Measurements from ENCODE around the gene PSMG1.
A peak's percentile ranks its signal among the peaks of the same experiment; 100 is the strongest.
"Not testable (repeated sequence)": the region's sequence is repeated elsewhere in the genome, so short reads cannot be mapped to it uniquely, and the experiment has no call there.

PSMG1 gene

GRCh38 chr21:39183272-39184049 is at the start of gene PSMG1:
Gene PSMG1, minus strand, starts transcription at chr21:39183451. Its CDS starts 66 bp downstream, at chr21:39183385.
- DNase-seq (ENCODE audit: low spot score), result peak; percentile 92

GRCh38 chr21:39232861-39233291 is 49.6 kb upstream of the PSMG1 start:
- DNase-seq (ENCODE audit: low spot score), result no peak

- DNase-seq (ENCODE audit: low spot score), result no peak
These were observed 41.7 kb upstream of the PSMG1 start for GRCh38 chr21:39224930-39225329.

GRCh38 chr21:39221997-39222486 is 38.8 kb upstream of the PSMG1 start:
- DNase-seq (ENCODE audit: low spot score), result no peak

- no peak for DNase-seq (ENCODE audit: low spot score)
These were observed 38.2 kb upstream of the PSMG1 start for GRCh38 chr21:39221282-39221996.

GRCh38 chr21:39220875-39221274 is 37.6 kb upstream of the PSMG1 start:
- DNase-seq (ENCODE audit: low spot score), result not testable (repeated sequence)

- DNase-seq (ENCODE audit: low spot score), result no peak
These were observed 36.9 kb upstream of the PSMG1 start for GRCh38 chr21:39220150-39220549.

GRCh38 chr21:39218082-39218409 is 34.8 kb upstream of the PSMG1 start:
- no peak for DNase-seq (ENCODE audit: low spot score)

- no peak for DNase-seq (ENCODE audit: low spot score)
These were observed 34.3 kb upstream of the PSMG1 start for GRCh38 chr21:39217356-39218081.

- DNase-seq (ENCODE audit: low spot score), result no peak
These were observed 33.0 kb upstream of the PSMG1 start for GRCh38 chr21:39216290-39216689.

GRCh38 chr21:39215078-39215477 is 31.8 kb upstream of the PSMG1 start:
- DNase-seq (ENCODE audit: low spot score), result no peak

- no peak for DNase-seq (ENCODE audit: low spot score)
These were observed 26.1 kb upstream of the PSMG1 start for GRCh38 chr21:39209334-39209688.

- no peak for DNase-seq (ENCODE audit: low spot score)
These were observed 25.5 kb upstream of the PSMG1 start for GRCh38 chr21:39208624-39209333.

- DNase-seq (ENCODE audit: low spot score), result no peak
These were observed 20.9 kb upstream of the PSMG1 start for GRCh38 chr21:39204134-39204533.

- DNase-seq (ENCODE audit: low spot score), result no peak
These were observed 15.5 kb upstream of the PSMG1 start for GRCh38 chr21:39198800-39199199.

GRCh38 chr21:39197448-39198233 is 14.4 kb upstream of the PSMG1 start:
- no peak for DNase-seq (ENCODE audit: low spot score)

- no peak for DNase-seq (ENCODE audit: low spot score)
These were observed 13.6 kb upstream of the PSMG1 start for GRCh38 chr21:39196838-39197237.

GRCh38 chr21:39196310-39196709 is 13.1 kb upstream of the PSMG1 start:
- DNase-seq (ENCODE audit: low spot score), result no peak

- DNase-seq (ENCODE audit: low spot score), result no peak
These were observed 10.1 kb upstream of the PSMG1 start for GRCh38 chr21:39193380-39193779.

- no peak for DNase-seq (ENCODE audit: low spot score)
These were observed 6.8 kb upstream of the PSMG1 start for GRCh38 chr21:39189857-39190604.

Measured in SW480 (cell line).